ENCODE data around the gene SMG9. TPM values are rescaled to one million over a fixed set of nuclear protein-coding genes. Genes with fewer than 3 reads are reported as not detected.
"Not testable (repeated sequence)": the region's sequence is repeated elsewhere in the genome, so short reads cannot be mapped to it uniquely, and the experiment has no call there.

Gene SMG9
- total RNA-seq, 2 donors from 2014 or later: 62.8 to 145 TPM

- Mint-ChIP-seq H3K9me3 (peaks cover 3 to 10% of the 10 kb centered on the region in 2 donors), H3K36me3 (peaks cover 0 to 14% of the 10 kb centered on the region in 2 donors), H3K27ac (no peak overlapping the region)
- ATAC-seq: no peak
- no peak for DNase-seq (ENCODE audit: low spot score in 2 of 2)
Measured at GRCh38 chr19:43697295-43697694, 57.5 kb downstream of the SMG9 start.

DNA sequence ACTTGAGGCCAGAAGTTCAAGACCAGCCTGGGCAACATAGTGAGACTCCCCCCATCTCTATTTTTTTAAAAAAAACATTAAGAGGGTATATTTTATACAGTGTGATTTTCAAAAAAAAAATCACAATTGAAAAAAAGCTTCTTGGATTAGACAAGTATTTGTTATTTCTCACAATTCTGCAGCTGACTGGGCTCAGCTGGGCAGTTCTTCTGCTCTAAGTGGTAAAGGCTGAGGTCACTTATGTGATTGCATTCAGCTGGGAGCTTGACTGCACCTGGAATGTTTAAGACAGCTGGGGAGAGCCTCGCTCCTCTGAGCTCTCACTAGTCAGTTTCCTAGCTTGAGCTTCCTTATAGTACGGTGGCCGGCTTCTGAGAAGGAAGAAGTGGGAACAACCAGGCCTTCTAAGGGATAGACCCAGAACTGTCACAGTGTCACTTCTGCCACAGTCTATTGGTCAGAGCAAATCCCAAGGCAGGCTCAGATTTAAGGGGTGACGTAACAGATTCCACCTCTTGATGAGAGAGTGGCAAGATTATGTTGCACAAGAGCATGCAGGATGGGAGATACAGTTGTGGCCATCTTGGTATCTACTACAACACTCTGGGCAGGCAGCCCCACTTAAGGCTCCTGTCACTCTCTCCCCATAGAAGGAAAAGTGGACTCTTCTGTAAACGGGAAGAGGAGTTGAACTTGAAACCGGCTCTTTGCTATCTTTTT is 58.6 kb downstream of the SMG9 start:
- ATAC-seq (no peak), DNase-seq (ENCODE audit: low spot score in 2 of 2) (no peak)
- H3K27ac Mint-ChIP-seq: no peak overlapping the region

DNA sequence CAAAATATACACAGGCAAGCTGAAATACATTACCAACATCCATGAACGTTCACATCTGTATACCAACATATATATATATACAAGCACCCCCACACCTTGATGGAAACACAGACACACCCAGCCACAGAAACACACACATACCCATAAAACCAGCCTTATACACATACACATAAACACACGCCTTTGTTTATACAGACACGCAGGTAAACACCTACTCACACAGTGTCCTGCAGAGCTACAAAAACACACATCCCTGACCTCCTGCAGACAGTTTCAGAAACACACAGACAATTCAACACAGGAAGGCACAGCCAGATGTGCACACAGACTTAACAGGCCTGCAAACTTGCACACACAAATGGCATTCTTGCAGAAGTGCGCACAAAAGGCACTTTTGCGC is 60.2 kb downstream of the SMG9 start:
- DNase-seq (ENCODE audit: low spot score in 2 of 2) (no peak), ATAC-seq (no peak)
- H3K36me3 Mint-ChIP-seq: peaks cover 5 to 7% of the 10 kb centered on the region in 2 donors
- H3K9me3 Mint-ChIP-seq: peaks cover 5 to 9% of the 10 kb centered on the region in 2 donors
- no peak overlapping the region for H3K27ac Mint-ChIP-seq

More for the DNA sequence above, 58.6 kb downstream of the SMG9 start:
- Mint-ChIP-seq H3K36me3 (peaks cover 0 to 9% of the 10 kb centered on the region in 2 donors), H3K9me3 (peaks cover 4 to 6% of the 10 kb centered on the region in 2 donors)

DNA sequence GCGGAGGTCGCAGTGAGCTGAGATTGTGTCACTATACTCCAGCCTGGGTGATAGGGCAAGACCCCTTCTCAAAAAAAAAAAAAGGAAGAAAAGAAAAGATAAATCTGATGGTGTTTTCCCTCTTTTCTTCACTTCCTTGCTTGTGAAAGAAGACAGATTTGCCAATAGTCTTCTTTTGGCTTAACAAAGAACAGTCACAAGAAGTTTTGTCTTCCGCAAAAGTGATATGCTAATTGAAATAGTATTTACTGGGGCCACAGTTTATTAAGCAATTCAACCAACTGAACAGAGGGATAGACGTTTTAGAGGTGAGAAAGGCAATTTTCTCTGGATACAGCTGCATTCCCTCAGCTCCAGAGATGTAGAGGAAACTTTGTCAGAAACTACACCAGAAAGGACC is 61.9 kb downstream of the SMG9 start:
- H3K36me3 Mint-ChIP-seq: peaks cover 5 to 7% of the 10 kb centered on the region in 2 donors
- DNase-seq (ENCODE audit: low spot score in 2 of 2) (no peak), ATAC-seq (no peak)
- H3K9me3 Mint-ChIP-seq: peaks cover 4 to 9% of the 10 kb centered on the region in 2 donors
- H3K27ac Mint-ChIP-seq: no peak overlapping the region

DNA sequence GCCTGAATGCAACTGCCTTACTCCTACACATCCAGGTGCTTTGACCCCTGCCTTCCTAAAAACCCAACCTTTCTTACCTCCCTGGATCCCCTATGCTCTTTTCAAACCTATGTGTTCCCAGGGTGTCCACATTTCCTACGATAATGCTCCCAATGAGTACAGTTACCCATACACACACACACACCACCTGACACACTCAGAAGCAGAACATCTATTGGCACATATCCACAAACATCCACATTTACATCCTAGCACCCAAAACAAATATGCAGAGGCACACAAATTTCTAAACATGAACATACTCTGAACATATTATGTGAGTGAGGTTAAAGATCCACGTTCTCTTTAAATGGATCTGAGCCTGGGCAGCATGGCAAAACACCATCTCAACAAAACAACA is 62.4 kb downstream of the SMG9 start:
- peaks cover 0 to 9% of the 10 kb centered on the region in 2 donors for H3K9me3 Mint-ChIP-seq
- DNase-seq (ENCODE audit: low spot score in 2 of 2) (no peak), ATAC-seq (no peak)
- no peak overlapping the region for H3K27ac Mint-ChIP-seq
- H3K36me3 Mint-ChIP-seq: peaks cover 5 to 7% of the 10 kb centered on the region in 2 donors

DNA sequence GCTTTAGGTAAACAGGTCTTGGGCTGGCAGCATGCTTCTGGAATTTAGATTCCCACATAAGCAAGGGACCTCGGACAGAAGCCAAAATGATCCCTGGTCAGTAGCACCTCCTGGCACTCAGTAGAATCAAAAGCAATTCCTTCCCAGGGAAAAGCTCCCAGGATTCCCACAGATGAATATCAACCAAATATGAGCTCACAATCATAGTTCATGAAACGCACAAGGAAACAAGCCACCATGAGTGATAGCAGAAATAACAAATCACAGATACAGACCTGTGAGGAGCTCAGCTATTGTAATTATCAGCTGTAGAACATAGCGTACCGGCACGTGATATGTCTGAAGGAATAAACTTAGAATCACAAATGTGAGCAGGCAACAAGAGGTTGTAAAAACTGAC is 63.0 kb downstream of the SMG9 start:
- Mint-ChIP-seq H3K27ac (no peak overlapping the region), H3K36me3 (peaks cover 5 to 7% of the 10 kb centered on the region in 2 donors), H3K9me3 (peaks cover 0 to 9% of the 10 kb centered on the region in 2 donors)
- no peak for DNase-seq (ENCODE audit: low spot score in 2 of 2)
- no peak for ATAC-seq

DNA sequence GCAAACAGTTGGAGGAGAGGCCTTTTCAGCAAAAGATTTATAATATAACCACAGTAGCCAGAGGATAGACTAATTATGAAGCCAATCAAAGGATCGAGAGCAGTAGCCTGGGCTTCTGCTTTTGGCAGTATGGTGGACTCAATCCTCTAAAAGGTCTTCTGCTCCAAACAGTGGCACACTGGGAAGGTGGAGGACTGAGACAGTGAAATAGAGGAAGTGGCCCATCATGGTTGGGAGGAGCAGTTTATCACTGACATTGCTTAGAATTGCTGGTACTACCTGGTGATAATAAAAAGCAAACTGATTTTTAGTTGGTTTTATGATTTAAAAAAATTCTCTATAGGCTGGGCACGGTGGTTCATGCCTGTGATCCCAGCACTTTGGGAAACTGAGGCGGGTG is 63.9 kb downstream of the SMG9 start:
- ATAC-seq (no peak), DNase-seq (ENCODE audit: low spot score in 2 of 2) (no peak)
- peaks cover 0 to 9% of the 10 kb centered on the region in 2 donors for H3K9me3 Mint-ChIP-seq
- peaks cover 5 to 7% of the 10 kb centered on the region in 2 donors for H3K36me3 Mint-ChIP-seq
- no peak overlapping the region for H3K27ac Mint-ChIP-seq

DNA sequence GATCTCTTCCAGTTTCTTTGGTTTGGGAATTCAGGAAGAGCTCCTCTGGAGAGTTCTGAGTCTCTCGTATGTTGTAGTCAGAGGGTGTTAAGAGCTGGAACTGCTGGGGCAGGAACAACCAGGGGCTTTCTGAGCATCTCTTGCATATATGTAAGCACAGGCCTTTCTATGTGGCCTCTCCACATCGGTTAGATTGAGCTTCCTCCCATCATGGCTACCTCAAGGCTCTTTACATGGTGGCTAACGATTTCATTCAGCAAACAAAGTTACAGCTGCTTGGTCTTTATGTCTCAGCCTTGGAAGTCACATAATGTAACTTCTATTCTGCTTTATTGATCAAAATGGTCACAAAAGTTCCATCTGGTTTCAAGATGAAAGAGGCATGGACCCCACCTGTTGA is 64.3 kb downstream of the SMG9 start:
- DNase-seq (ENCODE audit: low spot score in 2 of 2): no peak
- Mint-ChIP-seq H3K36me3 (peaks cover 5 to 7% of the 10 kb centered on the region in 2 donors), H3K9me3 (peaks cover 0 to 9% of the 10 kb centered on the region in 2 donors), H3K27ac (no peak overlapping the region)
- ATAC-seq: no peak

DNA sequence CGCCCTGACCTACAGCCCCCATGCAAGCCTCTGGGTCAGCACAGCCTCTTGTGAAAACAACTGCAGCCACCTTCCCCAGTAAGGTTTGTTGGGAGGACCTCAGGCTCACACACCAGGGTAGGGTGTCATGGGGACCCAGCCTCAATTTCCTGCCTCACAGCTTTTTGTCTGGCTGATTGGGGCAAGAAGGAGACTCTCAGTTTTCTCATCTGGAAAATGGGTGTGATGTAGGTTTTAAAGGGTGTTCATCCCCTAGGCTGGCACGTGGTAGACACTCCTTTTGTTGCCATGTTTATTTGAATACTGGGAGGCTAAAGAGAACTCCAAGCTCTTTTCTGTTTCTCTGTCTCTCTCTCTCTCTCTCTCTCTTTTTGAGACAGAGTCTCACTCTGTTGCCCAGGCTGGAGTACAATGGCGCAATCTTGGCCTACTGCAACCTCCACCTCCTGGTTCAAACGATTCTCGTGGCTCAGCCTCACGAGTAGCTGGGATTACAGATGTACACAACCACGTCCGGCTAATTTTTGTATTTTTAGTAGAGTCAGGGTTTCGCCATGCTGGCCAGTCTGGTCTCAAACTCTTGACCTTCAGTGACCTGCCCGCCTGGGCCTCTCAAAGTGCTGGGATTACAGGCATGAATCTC is 66.6 kb downstream of the SMG9 start:
- ATAC-seq: no peak
- Mint-ChIP-seq H3K27ac (no peak overlapping the region), H3K36me3 (peaks cover 5 to 7% of the 10 kb centered on the region in 2 donors)

GRCh38 chr19:43687660-43687997 is 67.1 kb downstream of the SMG9 start:
- Mint-ChIP-seq H3K36me3 (peaks cover 5 to 7% of the 10 kb centered on the region in 2 donors), H3K27ac (no peak overlapping the region), H3K9me3 (peaks cover 0 to 9% of the 10 kb centered on the region in 2 donors)
- DNase-seq (ENCODE audit: low spot score in 2 of 2): no peak
- no peak for ATAC-seq

More for the DNA sequence above, 66.6 kb downstream of the SMG9 start:
- H3K9me3 Mint-ChIP-seq: peaks cover 0 to 9% of the 10 kb centered on the region in 2 donors
- no peak for DNase-seq (ENCODE audit: low spot score in 2 of 2)

DNA sequence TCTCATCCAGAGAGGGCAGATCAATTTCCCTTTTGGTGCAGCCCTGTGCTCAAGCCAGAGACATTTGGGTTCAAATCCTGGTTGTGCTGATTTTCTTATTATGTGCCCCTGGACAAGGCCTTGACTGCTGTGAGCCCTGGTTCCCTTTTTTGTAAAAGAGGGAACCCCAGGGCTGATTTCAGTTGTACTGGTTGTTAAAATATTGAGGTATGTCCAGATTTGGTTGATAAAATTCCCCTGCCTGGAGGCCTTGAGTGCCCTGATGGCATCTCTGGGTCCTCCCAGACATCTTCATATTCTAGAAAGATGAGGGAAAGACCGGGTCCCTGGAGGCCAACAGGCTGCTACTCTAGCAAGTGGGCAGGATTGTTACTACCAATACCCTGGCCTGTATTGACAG is 70.4 kb downstream of the SMG9 start:
- DNase-seq (ENCODE audit: low spot score in 2 of 2) (no peak), ATAC-seq (no peak)
- Mint-ChIP-seq H3K27ac (peak overlapping the region in 1 of 2 donors; percentile 64), H3K9me3 (no peaks in the 10 kb centered on the region), H3K36me3 (no peaks in the 10 kb centered on the region)

- Mint-ChIP-seq H3K27ac (peak overlapping the region in 1 of 2 donors; percentile 64), H3K9me3 (no peaks in the 10 kb centered on the region)
Measured at GRCh38 chr19:43683905-43684304, 70.9 kb downstream of the SMG9 start.

GRCh38 chr19:43682824-43683661 is 71.7 kb downstream of the SMG9 start:
- Mint-ChIP-seq H3K27ac (peak overlapping the region in 1 of 2 donors; percentile 64), H3K36me3 (no peaks in the 10 kb centered on the region), H3K9me3 (no peaks in the 10 kb centered on the region)
- DNase-seq (ENCODE audit: low spot score in 2 of 2) (no peak), ATAC-seq (no peak)

More at GRCh38 chr19:43683905-43684304, 70.9 kb downstream of the SMG9 start:
- ATAC-seq: no peak
- H3K36me3 Mint-ChIP-seq: no peaks in the 10 kb centered on the region
- DNase-seq (ENCODE audit: low spot score in 2 of 2): no peak

DNA sequence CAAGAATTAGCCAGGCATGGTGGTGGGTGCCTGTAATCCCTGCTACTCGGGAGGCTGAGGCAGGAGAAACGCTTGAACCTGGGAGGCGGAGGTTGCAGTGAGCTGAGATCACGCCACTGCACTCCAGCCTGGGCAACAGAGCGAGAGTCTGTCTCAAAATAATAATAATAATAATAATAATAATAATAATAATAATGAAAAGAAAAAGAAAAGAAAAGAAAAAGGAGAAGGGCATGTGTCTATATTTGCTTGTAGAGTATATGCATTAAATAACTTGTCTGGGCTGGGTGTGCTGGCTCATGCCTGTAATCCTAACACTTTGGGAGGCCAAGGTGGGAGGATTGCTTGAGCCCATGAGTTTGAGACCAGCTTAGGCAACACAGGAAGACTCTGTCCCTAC is 72.5 kb downstream of the SMG9 start:
- not testable (repeated sequence) for DNase-seq (ENCODE audit: low spot score in 2 of 2); ATAC-seq

GRCh38 chr19:43681821-43682220 is 72.9 kb downstream of the SMG9 start:
- H3K36me3 Mint-ChIP-seq: no peaks in the 10 kb centered on the region
- DNase-seq (ENCODE audit: low spot score in 2 of 2): no peak
- no peak overlapping the region for H3K27ac Mint-ChIP-seq
- H3K9me3 Mint-ChIP-seq: no peaks in the 10 kb centered on the region
- ATAC-seq: no peak

More for the DNA sequence above, 72.5 kb downstream of the SMG9 start:
- H3K9me3 Mint-ChIP-seq, H3K36me3 Mint-ChIP-seq, H3K27ac Mint-ChIP-seq: not testable (repeated sequence)

DNA sequence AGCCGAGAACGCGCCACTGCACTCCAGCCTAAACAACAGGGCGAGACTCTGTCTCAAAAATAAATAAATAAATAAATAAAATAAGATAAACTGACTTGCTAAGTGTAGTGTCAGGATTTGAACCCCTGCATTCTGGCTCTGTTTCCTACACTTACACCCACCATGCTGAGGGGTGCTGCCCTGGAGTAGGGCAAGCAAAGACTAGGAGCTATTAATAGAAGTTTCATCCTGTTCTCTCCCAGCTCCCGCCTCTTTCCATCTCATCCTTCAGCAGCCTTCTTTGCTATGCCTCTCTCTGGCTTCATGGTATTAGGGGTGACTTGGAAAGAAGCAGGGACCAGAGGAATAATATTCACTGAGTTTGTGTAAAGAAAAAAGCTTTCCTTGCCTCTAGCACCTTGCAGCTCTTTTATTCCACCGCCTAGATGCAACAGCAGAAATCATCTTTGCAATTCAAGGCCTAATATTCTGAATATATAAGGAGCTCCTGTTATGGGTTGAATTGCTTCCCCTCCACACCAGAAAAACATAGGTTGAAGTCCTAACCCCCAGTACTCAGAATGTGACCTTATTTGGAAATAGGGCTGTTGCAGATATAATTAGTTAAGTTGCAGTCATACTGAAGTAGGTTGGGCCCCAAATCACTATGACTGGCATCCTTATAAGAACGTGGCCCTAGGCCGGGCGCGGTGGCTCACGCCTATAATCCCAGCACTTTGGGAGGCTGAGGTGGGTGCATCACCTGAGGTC is 76.1 kb downstream of the SMG9 start:
- Mint-ChIP-seq H3K36me3 (no peaks in the 10 kb centered on the region), H3K9me3 (no peaks in the 10 kb centered on the region), H3K27ac (no peak overlapping the region)
- DNase-seq (ENCODE audit: low spot score in 2 of 2) (no peak), ATAC-seq (no peak)
